ENCODE measurements around the gene LAMA2. TPM values are rescaled to one million over a fixed set of nuclear protein-coding genes. Genes with fewer than 3 reads are reported as not detected.

Gene LAMA2
- total RNA-seq, 1 experiment from 2014 or later: 4.2 TPM

- Histone ChIP-seq H3K18ac (ENCODE audit: insufficient read length, low read depth, low read length) (no peak overlapping the region), H4K91ac (ENCODE audit: insufficient read length, low read depth, low read length) (no peak overlapping the region), H2BK15ac (ENCODE audit: low read depth, low read length) (no peak overlapping the region), H4K8ac (replicated peaks; ENCODE audit: insufficient read length, low read depth, low read length) (no peak overlapping the region), H2AFZ (ENCODE audit: low read length) (no peak overlapping the region), H3K23me2 (ENCODE audit: insufficient read length, low read depth, low read length, poor library complexity, severe bottlenecking) (no peaks in the 10 kb centered on the region), H3K14ac (ENCODE audit: insufficient read depth, low read length) (no peak overlapping the region), H2BK20ac (ENCODE audit: low read depth, low read length, poor library complexity, severe bottlenecking) (no peak overlapping the region), H2BK5ac (ENCODE audit: insufficient read length, low read length) (no peak overlapping the region), H3K9ac (ENCODE audit: extremely low read depth, insufficient read length, low read length) (no peak overlapping the region), H3K4me2 (ENCODE audit: insufficient read depth, insufficient read length, low read length) (no peak overlapping the region), H3K23ac (ENCODE audit: insufficient read length, low read depth, low read length) (no peak overlapping the region), H3K27me3 (ENCODE audit: insufficient read depth, low read length) (no peaks in the 10 kb centered on the region; the same call in 1 of the 2 replicates), H3K4ac (ENCODE audit: low read depth, low read length) (no peak overlapping the region), H4K20me1 (ENCODE audit: control insufficient read depth, insufficient read depth, insufficient read length) (no peaks in the 10 kb centered on the region), H3K4me1 (ENCODE audit: insufficient read depth, low read length) (peaks cover 4% of the 10 kb centered on the region; the same call in 1 of the 2 replicates), H3K56ac (ENCODE audit: insufficient read length, low read depth, low read length) (no peak overlapping the region), H3K27ac (ENCODE audit: insufficient read length, low read depth, low read length) (no peak overlapping the region), H3K79me2 (ENCODE audit: insufficient read depth, low read length) (no peaks in the 10 kb centered on the region), H2AK5ac (ENCODE audit: insufficient read length, low read length) (no peak overlapping the region), H4K5ac (ENCODE audit: insufficient read length, low read depth, low read length) (no peak overlapping the region), H3K9me3 (ENCODE audit: control insufficient read depth, low read depth, low read length) (no peaks in the 10 kb centered on the region), H2BK12ac (ENCODE audit: insufficient read length, low read depth, low read length) (no peak overlapping the region), H2BK120ac (ENCODE audit: low read depth, low read length, poor library complexity, severe bottlenecking) (no peak overlapping the region), H3K79me1 (ENCODE audit: insufficient read depth, low read depth, low read length, poor library complexity, severe bottlenecking) (no peaks in the 10 kb centered on the region), H3T11ph (ENCODE audit: low read length) (no peak overlapping the region)
- H3K4me3 Mint-ChIP-seq: no peak overlapping the region
- no peaks in the 10 kb centered on the region for H3K27me3 Mint-ChIP-seq (ENCODE audit: low read depth)
- WGBS (ENCODE audit: extremely low coverage, insufficient read length, low lambda C conversion rate): no CpG with 5 or more reads among the region's 7 CpGs
- TF ChIP-seq CTCF (conservative IDR thresholded peaks at IDR 0.05): no peak
- H3K36me3 Mint-ChIP-seq (ENCODE audit: insufficient read depth in 1 of 3, low read depth in 3 of 3): no peaks in the 10 kb centered on the region
- no peaks in the 10 kb centered on the region for H3K9me3 Mint-ChIP-seq
- no peak for DNase-seq
- H3K4me1 Mint-ChIP-seq: peaks cover 25 to 27% of the 10 kb centered on the region in 2 experiments
- H3K27ac Mint-ChIP-seq: no peak overlapping the region
These were observed 311.5 kb downstream of the LAMA2 start for GRCh38 chr6:129194306-129194941.
